ENCODE data around the gene CCDC188. TPM values are rescaled to one million over a fixed set of nuclear protein-coding genes. Genes with fewer than 3 reads are reported as not detected.

The CCDC188 gene
- total and polyA plus RNA-seq, 2 donors (not counting 1 experiment from before 2014, with no cell fraction given), result 0.33 to 0.59 TPM

- H3K4me3 ChIP-seq (replicated peaks in 1 of 4; ENCODE audit: control extremely low read depth in 1 of 4, insufficient read depth in 1 of 4, low read depth in 3 of 4, low read length in 4 of 4), result no peak overlapping the region
- H3K4me1 ChIP-seq (ENCODE audit: control insufficient read depth, extremely low read depth, insufficient read depth, low read length), result no peaks in the 10 kb centered on the region
- TF ChIP-seq EZH2 (IDR thresholded peaks at IDR 0.05; ENCODE audit: low read length, missing control alignments), result no peak
- no peak for TF ChIP-seq CTCF (conservative IDR thresholded peaks at IDR 0.05 in 1 of 2, IDR thresholded peaks at IDR 0.05 in 1 of 2; ENCODE audit: low read depth in 1 of 2, low read length in 2 of 2)
- no peak for DNase-seq (ENCODE audit: low read depth in 2 of 2)
- H3K4me2 ChIP-seq (ENCODE audit: extremely low read depth, insufficient read depth, low read length), result no peak overlapping the region
- no peaks in the 10 kb centered on the region for H3K36me3 ChIP-seq (ENCODE audit: control insufficient read depth, insufficient read depth, low read length)
- H4K20me1 ChIP-seq (ENCODE audit: control insufficient read depth, extremely low read depth, insufficient read depth, low read length), result no peaks in the 10 kb centered on the region
- no peak overlapping the region for H3K9ac ChIP-seq (ENCODE audit: insufficient read depth, low read length)
- no peak overlapping the region for H3K27ac ChIP-seq (ENCODE audit: insufficient read depth, low read length)
- no peaks in the 10 kb centered on the region for H3K9me3 ChIP-seq (ENCODE audit: control insufficient read depth, insufficient read depth, low read depth, low read length)
- no peaks in the 10 kb centered on the region for H3K79me2 ChIP-seq (ENCODE audit: control insufficient read depth, insufficient read depth, low read length)
- no peaks in the 10 kb centered on the region for H3K27me3 ChIP-seq (ENCODE audit: control insufficient read depth, insufficient read depth, low read length)
- H2AFZ ChIP-seq (ENCODE audit: low read length), result no peak overlapping the region
Observed at GRCh38 chr22:20159076-20159475, 8.2 kb upstream of the CCDC188 start.

GRCh38 chr22:20158391-20159036 lies 7.7 kb upstream of the CCDC188 start:
- Histone ChIP-seq H3K9me3 (ENCODE audit: control insufficient read depth, insufficient read depth, low read depth, low read length) (no peaks in the 10 kb centered on the region), H3K79me2 (ENCODE audit: control insufficient read depth, insufficient read depth, low read length) (no peaks in the 10 kb centered on the region), H3K4me1 (ENCODE audit: control insufficient read depth, extremely low read depth, insufficient read depth, low read length) (no peaks in the 10 kb centered on the region), H3K9ac (ENCODE audit: insufficient read depth, low read length) (no peak overlapping the region), H3K27me3 (ENCODE audit: control insufficient read depth, insufficient read depth, low read length) (no peaks in the 10 kb centered on the region), H3K4me3 (replicated peaks in 1 of 4; ENCODE audit: control extremely low read depth in 1 of 4, insufficient read depth in 1 of 4, low read depth in 3 of 4, low read length in 4 of 4) (no peak overlapping the region), H4K20me1 (ENCODE audit: control insufficient read depth, extremely low read depth, insufficient read depth, low read length) (no peaks in the 10 kb centered on the region), H3K27ac (ENCODE audit: insufficient read depth, low read length) (no peak overlapping the region), H3K4me2 (ENCODE audit: extremely low read depth, insufficient read depth, low read length) (no peak overlapping the region), H3K36me3 (ENCODE audit: control insufficient read depth, insufficient read depth, low read length) (no peaks in the 10 kb centered on the region), H2AFZ (ENCODE audit: low read length) (no peak overlapping the region)
- TF ChIP-seq CTCF (conservative IDR thresholded peaks at IDR 0.05 in 1 of 2, IDR thresholded peaks at IDR 0.05 in 1 of 2; ENCODE audit: low read depth in 1 of 2, low read length in 2 of 2), result no peak
- TF ChIP-seq EZH2 (IDR thresholded peaks at IDR 0.05; ENCODE audit: low read length, missing control alignments), result no peak
- DNase-seq (ENCODE audit: low read depth in 2 of 2), result no peak

- H4K20me1 ChIP-seq (ENCODE audit: control insufficient read depth, extremely low read depth, insufficient read depth, low read length), result no peaks in the 10 kb centered on the region
- H3K4me1 ChIP-seq (ENCODE audit: control insufficient read depth, extremely low read depth, insufficient read depth, low read length), result no peaks in the 10 kb centered on the region
- H3K9ac ChIP-seq (ENCODE audit: insufficient read depth, low read length), result no peak overlapping the region
- H3K4me2 ChIP-seq (ENCODE audit: extremely low read depth, insufficient read depth, low read length), result no peak overlapping the region
- no peak overlapping the region for H2AFZ ChIP-seq (ENCODE audit: low read length)
- no peaks in the 10 kb centered on the region for H3K27me3 ChIP-seq (ENCODE audit: control insufficient read depth, insufficient read depth, low read length)
- no peak for DNase-seq (ENCODE audit: low read depth in 2 of 2)
- no peak overlapping the region for H3K27ac ChIP-seq (ENCODE audit: insufficient read depth, low read length)
- H3K4me3 ChIP-seq (replicated peaks in 1 of 4; ENCODE audit: control extremely low read depth in 1 of 4, insufficient read depth in 1 of 4, low read depth in 3 of 4, low read length in 4 of 4), result no peak overlapping the region
- no peaks in the 10 kb centered on the region for H3K79me2 ChIP-seq (ENCODE audit: control insufficient read depth, insufficient read depth, low read length)
- H3K9me3 ChIP-seq (ENCODE audit: control insufficient read depth, insufficient read depth, low read depth, low read length), result no peaks in the 10 kb centered on the region
- no peaks in the 10 kb centered on the region for H3K36me3 ChIP-seq (ENCODE audit: control insufficient read depth, insufficient read depth, low read length)
- TF ChIP-seq EZH2 (IDR thresholded peaks at IDR 0.05; ENCODE audit: low read length, missing control alignments) (no peak), CTCF (conservative IDR thresholded peaks at IDR 0.05 in 1 of 2, IDR thresholded peaks at IDR 0.05 in 1 of 2; ENCODE audit: low read depth in 1 of 2, low read length in 2 of 2) (no peak)
Observed at GRCh38 chr22:20157430-20158183, 6.8 kb upstream of the CCDC188 start.

All from fibroblast of lung (primary cell).